SJCRH30 (cell line): Measurements from ENCODE around the gene HELB. TPM values are rescaled to one million over a fixed set of nuclear protein-coding genes. Genes with fewer than 3 reads are reported as not detected.

Experiments
- DNase-seq, 2 experiments: peaks; one replicate each; pipeline ENCODE4 v3.0.0-alpha.2; 2015 to 2020
- H3K27ac ChIP-seq: fragments of 250-450 bp; sonication (Bioruptor Pico); 2 replicates; pipeline ENCODE4 v1.5.1; 2020; ENCODE audit warnings: mild to moderate bottlenecking, moderate library complexity
- H3K27me3 ChIP-seq: fragments of 250-450 bp; sonication (Bioruptor Pico); 2 replicates; pipeline ENCODE4 v1.5.1; 2020; ENCODE audit warnings: mild to moderate bottlenecking, moderate library complexity
- H3K36me3 ChIP-seq: fragments of 250-450 bp; sonication (Bioruptor Pico); 2 replicates; pipeline ENCODE4 v1.5.1; 2020; ENCODE audit warnings: mild to moderate bottlenecking, moderate library complexity
- H3K4me1 ChIP-seq: fragments of 250-450 bp; sonication (Bioruptor Pico); 2 replicates; pipeline ENCODE4 v1.5.1; 2020; ENCODE audit warnings: mild to moderate bottlenecking, moderate library complexity
- H3K4me3 ChIP-seq: fragments of 250-450 bp; sonication (Bioruptor Pico); 2 replicates; pipeline ENCODE4 v1.5.1; 2020; ENCODE audit warnings: mild to moderate bottlenecking, moderate library complexity
- H3K9me3 ChIP-seq: fragments of 250-450 bp; sonication (Bioruptor Pico); replicated peaks from 2 replicates; pipeline ENCODE4 v1.5.1; 2020; ENCODE audit warnings: mild to moderate bottlenecking, moderate library complexity
- total RNA-seq: library from RNA; depleted of rRNA; stranded (reverse); fragments of >200 nt; shearing (Covaris generic); gene quantifications from 2 replicates; pipeline ENCODE4 v1.2.3, GENCODE V29; 2014; rRNA removed

HELB gene
- total RNA-seq = 16.2 and 20.4 TPM in 2 replicates

- Histone ChIP-seq H3K9me3 (no peaks in the 10 kb centered on the region), H3K4me1 (peaks cover 6% of the 10 kb centered on the region; the same call in 1 of the 2 replicates), H3K4me3 (peak within 1 kb of the TSS; percentile 82), H3K27me3 (no peaks in the 10 kb centered on the region), H3K36me3 (peaks cover 11% of the 10 kb centered on the region), H3K27ac (peak within 1 kb of the TSS; percentile 66)
- peak; percentile 98 for DNase-seq
Measured at GRCh38 chr12:66301944-66302826, at the start of gene HELB. HELB (plus strand) TSS chr12:66302493; CDS start chr12:66302604, 111 bp downstream.

GRCh38 chr12:66252771-66253170 lies 49.5 kb upstream of the HELB start:
- H3K27ac ChIP-seq = no peak overlapping the region

DNA sequence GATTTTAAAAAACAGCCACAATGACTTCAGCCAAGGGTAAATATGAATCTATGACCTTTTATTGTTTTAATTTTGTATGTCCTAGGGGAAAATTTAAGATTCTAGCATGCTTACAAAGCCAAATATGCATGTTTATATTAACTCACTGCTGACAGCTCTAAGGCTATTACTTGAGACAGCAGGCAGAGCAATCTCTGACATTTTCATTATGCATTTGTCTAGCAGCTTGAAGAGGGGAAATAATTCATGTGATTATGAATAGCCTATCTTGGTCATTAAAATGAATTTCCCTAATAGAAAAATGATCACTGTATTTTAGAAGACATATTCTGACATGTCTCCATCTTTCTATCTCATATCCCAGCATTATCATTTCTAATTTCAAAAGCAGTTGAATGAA lies 46.6 kb upstream of the HELB start:
- no peaks in the 10 kb centered on the region for H3K9me3 ChIP-seq
- H3K4me1 ChIP-seq = no peaks in the 10 kb centered on the region; the same call in 1 of the 2 replicates
- H3K36me3 ChIP-seq = no peaks in the 10 kb centered on the region; the same call in none of the 2 replicates
- no peak overlapping the region for H3K27ac ChIP-seq
- H3K4me3 ChIP-seq = no peak overlapping the region
- no peak for DNase-seq
- H3K27me3 ChIP-seq = no peaks in the 10 kb centered on the region

More at GRCh38 chr12:66252771-66253170, 49.5 kb upstream of the HELB start:
- H3K36me3 ChIP-seq = peaks cover 28% of the 10 kb centered on the region
- no peak for DNase-seq
- no peaks in the 10 kb centered on the region for H3K9me3 ChIP-seq
- no peak overlapping the region for H3K4me3 ChIP-seq
- no peaks in the 10 kb centered on the region for H3K27me3 ChIP-seq
- no peaks in the 10 kb centered on the region; the same call in 1 of the 2 replicates for H3K4me1 ChIP-seq

- DNase-seq = peak in 1 of 2 experiments; percentile 37
- Histone ChIP-seq H3K9me3 (no peaks in the 10 kb centered on the region), H3K4me3 (no peak overlapping the region), H3K27ac (no peak overlapping the region), H3K4me1 (no peaks in the 10 kb centered on the region; the same call in 1 of the 2 replicates), H3K27me3 (no peaks in the 10 kb centered on the region), H3K36me3 (no peaks in the 10 kb centered on the region; the same call in 1 of the 2 replicates)
Measured at GRCh38 chr12:66258011-66258410, 44.3 kb upstream of the HELB start.

DNA sequence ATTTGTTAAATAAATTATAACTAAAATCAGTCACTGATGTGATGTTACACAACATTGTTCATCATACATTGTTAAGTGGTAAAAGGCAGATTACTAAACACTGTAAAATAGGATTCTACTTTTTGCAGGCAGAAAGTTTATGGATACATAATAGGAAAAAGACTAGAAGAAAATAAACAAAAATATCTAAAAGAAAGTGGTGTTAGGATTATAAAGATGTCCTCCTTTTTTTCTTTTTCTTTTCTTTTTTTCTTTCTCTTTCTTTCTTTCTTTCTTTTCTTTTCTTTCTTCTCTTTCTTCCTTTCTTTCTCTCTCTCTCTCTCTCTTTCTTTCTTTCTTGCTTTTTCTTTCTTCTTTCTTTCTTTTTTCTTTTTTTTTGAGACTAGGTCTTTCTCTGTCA lies 39.6 kb upstream of the HELB start:
- Histone ChIP-seq H3K4me1 (no peaks in the 10 kb centered on the region), H3K27ac (no peak overlapping the region), H3K4me3 (no peak overlapping the region), H3K27me3 (no peaks in the 10 kb centered on the region), H3K9me3 (no peaks in the 10 kb centered on the region), H3K36me3 (no peaks in the 10 kb centered on the region)
- DNase-seq = no peak

DNA sequence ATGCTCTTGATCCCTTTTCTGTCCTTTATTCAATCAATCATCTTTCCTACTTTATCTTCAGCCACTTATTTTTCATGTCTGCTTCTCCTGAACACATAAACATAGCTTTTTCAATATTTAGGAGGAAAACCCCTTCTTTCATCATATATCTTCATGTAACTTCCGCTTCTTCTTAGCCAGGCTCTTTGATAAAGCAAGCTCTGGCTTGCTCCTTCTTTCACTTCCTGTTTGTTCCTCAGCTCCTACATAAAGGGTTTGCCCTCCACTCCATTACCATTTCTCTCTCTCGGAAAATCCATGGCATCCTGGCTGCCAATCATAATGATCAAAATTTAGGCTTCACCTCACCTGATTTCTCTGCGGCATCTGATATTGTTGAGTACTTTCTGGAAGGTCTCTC lies 33.7 kb upstream of the HELB start:
- Histone ChIP-seq H3K4me3 (no peak overlapping the region), H3K9me3 (no peaks in the 10 kb centered on the region), H3K36me3 (no peaks in the 10 kb centered on the region), H3K27me3 (no peaks in the 10 kb centered on the region), H3K4me1 (peaks cover 4% of the 10 kb centered on the region; the same call in 1 of the 2 replicates), H3K27ac (no peak overlapping the region)
- DNase-seq = no peak

DNA sequence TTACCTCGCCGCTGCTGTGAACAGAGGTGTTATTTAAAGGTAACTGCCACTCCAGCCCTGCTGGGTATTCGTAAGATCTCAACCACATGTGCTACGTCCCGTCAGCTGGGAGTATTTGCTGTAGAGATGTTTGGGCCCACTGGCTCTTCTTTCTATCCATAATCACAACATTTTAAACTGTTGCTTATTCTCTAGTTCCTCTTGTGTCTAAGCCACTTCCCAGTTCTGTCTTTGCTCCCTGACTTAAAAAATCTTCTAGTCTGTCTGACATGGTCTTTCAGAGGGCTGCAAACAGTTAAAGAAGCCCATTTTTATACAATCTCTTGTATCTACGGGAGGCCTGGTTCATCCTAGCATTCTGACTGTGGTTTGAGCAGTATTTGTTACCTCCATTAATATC lies 33.2 kb upstream of the HELB start:
- H3K27ac ChIP-seq = no peak overlapping the region
- DNase-seq = no peak

DNA sequence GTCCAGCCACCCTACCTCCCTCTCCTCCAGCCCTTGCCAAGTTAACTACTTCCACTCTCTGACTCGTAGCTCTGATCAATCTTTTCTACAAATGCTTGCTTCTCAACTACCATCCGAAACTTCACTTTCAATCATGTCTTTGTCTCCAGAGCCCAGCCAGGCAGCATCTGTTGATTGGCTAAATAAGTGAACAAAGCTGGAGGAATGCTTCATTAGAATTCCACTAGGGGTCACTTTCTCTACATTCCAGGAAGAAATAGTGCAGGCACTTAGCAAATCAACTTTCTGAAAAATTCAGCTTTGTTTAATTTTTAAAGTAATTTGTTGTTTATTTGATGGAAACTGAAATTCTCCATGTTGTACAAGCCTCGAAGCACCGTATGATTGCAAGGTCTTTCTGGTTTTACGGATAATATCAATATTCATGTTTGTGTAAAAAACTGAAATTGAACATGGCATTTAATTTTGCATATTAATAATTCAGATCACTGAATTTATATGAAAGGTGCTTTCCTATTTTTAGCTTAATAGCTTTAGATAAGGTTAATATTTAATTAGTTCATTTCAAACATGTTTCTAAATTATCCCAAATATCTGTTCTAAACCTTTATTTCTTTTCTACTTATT lies 32.4 kb upstream of the HELB start:
- Histone ChIP-seq H3K27ac (no peak overlapping the region), H3K9me3 (no peaks in the 10 kb centered on the region), H3K27me3 (no peaks in the 10 kb centered on the region), H3K4me1 (peaks cover 4% of the 10 kb centered on the region; the same call in 1 of the 2 replicates), H3K36me3 (no peaks in the 10 kb centered on the region), H3K4me3 (no peak overlapping the region)
- DNase-seq = peak; percentile 26 to 70

More for the DNA sequence above, 33.2 kb upstream of the HELB start:
- Histone ChIP-seq H3K4me3 (no peak overlapping the region), H3K36me3 (no peaks in the 10 kb centered on the region), H3K4me1 (peaks cover 4% of the 10 kb centered on the region; the same call in 1 of the 2 replicates), H3K9me3 (no peaks in the 10 kb centered on the region), H3K27me3 (no peaks in the 10 kb centered on the region)

DNA sequence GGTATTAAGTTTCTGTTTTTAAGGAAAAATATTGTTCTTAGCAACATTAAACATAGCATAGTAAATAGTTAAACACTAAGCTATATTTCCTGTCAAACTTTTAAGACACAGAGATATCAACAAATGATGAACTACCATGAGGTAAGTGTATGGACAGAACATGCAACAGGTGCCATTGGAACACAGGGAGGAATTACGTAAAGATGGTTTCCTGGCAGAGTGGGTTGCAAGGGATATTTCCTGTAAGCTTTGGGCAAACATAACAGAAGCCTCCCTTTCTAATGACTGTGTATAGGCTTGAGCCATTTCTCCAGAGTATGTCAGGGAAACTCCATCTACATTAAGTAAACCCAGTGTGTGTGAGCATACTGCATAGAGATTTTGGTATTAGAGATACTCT lies 31.7 kb upstream of the HELB start:
- Histone ChIP-seq H3K36me3 (no peaks in the 10 kb centered on the region), H3K27ac (no peak overlapping the region), H3K4me1 (peaks cover 4% of the 10 kb centered on the region; the same call in 1 of the 2 replicates), H3K27me3 (no peaks in the 10 kb centered on the region), H3K9me3 (no peaks in the 10 kb centered on the region), H3K4me3 (no peak overlapping the region)
- peak in 1 of 2 experiments; percentile 31 for DNase-seq

DNA sequence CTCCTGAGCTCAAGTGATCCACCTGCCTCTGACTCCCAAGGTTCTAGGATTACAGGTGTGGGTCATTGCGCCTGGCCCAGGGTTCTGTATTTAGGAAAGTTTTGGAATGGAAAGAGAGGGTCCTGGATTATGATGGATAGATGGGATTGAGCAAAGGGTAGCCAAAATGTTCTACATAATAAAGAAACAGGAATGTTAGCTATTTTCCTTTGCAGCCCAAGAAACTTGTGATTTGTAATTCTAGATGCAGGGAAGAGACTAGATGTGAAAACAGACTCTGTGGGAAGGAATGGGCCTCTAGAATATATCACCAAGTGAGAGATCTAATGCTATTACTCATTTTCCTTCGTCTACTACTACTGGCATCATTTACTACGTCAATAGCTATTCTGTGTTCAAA lies 29.6 kb upstream of the HELB start:
- DNase-seq = no peak
- Histone ChIP-seq H3K27ac (no peak overlapping the region), H3K36me3 (no peaks in the 10 kb centered on the region), H3K9me3 (no peaks in the 10 kb centered on the region), H3K27me3 (no peaks in the 10 kb centered on the region), H3K4me3 (no peak overlapping the region), H3K4me1 (peaks cover 4% of the 10 kb centered on the region; the same call in 1 of the 2 replicates)

GRCh38 chr12:66273147-66273546 lies 29.1 kb upstream of the HELB start:
- H3K4me3 ChIP-seq = no peak overlapping the region
- no peak for DNase-seq
- H3K4me1 ChIP-seq = peaks cover 4% of the 10 kb centered on the region; the same call in 1 of the 2 replicates

DNA sequence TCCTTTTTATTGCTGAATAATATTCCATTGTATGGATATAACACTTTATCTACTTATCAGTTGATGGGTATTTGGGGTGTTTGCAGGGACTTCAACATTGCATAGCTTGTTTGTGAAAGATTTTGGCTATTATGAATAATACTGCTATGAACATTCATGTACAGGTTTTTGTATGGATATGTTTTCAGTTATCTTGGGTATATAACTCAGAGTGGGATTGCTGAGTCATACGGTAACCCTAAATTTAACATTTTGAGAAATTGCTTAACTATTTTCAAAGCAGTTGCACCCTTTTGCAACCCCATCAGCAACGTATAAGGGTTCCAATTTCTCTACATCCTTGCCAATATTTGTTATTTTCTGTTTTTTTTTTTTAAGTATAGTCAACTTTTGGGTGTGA lies 27.3 kb upstream of the HELB start:
- Histone ChIP-seq H3K9me3 (no peaks in the 10 kb centered on the region), H3K4me1 (peaks cover 4% of the 10 kb centered on the region; the same call in 1 of the 2 replicates), H3K4me3 (no peak overlapping the region), H3K27me3 (no peaks in the 10 kb centered on the region), H3K36me3 (no peaks in the 10 kb centered on the region), H3K27ac (no peak overlapping the region)
- DNase-seq = no peak

More at GRCh38 chr12:66273147-66273546, 29.1 kb upstream of the HELB start:
- Histone ChIP-seq H3K36me3 (no peaks in the 10 kb centered on the region), H3K27me3 (no peaks in the 10 kb centered on the region), H3K9me3 (no peaks in the 10 kb centered on the region), H3K27ac (no peak overlapping the region)

DNA sequence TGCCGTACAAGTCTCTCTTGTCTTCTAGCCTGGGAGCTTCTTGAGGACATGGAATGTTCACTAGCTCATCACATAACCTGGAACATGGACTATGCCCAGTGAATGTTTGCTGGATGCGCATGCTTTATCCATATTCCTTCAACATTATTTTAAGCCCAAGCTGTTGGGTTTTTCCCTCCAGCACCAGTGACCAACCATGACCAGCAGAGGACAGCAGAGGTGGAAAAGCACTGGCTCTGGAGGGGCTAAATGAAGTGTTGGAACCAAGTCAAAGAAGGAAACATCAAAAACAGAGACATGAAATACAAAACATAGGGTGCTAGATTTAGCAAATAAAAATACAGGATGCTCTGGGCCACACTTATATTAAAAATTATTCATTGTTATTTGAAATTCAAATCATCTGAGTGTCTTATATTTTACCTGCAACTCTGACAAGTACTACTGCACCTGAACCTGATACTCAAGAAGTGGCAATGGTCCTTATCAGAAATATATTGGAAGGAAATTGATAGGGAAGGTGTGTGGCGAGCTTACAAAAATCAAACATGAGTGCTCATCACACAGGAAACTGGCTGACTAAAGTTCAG lies 23.1 kb upstream of the HELB start:
- no peak overlapping the region for H3K27ac ChIP-seq
- no peaks in the 10 kb centered on the region; the same call in 1 of the 2 replicates for H3K4me1 ChIP-seq
- peak in 1 of 2 experiments; percentile 47 for DNase-seq

DNA sequence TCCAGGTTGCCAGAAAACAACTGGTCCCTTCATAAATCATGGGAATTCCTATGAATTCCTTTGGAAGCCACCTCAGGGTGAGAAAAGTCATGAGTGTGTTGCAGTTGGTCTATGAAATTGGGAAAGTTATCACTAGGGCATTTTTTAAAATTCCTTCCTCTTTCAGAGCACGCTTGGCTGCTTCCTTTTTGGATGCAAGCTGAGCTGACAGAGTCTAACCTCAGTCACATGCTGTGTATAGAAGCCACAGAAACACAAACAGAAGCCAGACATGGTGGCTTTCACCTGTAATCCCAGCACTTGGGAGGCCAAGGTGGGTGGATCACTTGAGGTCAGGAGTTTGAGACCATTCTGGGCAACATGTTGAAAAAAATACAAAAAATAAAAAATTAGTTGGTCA lies 21.7 kb upstream of the HELB start:
- H3K4me1 ChIP-seq = no peaks in the 10 kb centered on the region; the same call in 1 of the 2 replicates
- H3K27ac ChIP-seq = no peak overlapping the region
- no peak for DNase-seq
- no peaks in the 10 kb centered on the region for H3K27me3 ChIP-seq
- no peaks in the 10 kb centered on the region for H3K36me3 ChIP-seq
- no peak overlapping the region for H3K4me3 ChIP-seq
- H3K9me3 ChIP-seq = peaks cover 3% of the 10 kb centered on the region; the same call in 1 of the 2 replicates

More for the DNA sequence above, 23.1 kb upstream of the HELB start:
- Histone ChIP-seq H3K9me3 (peaks cover 3% of the 10 kb centered on the region; the same call in 1 of the 2 replicates), H3K4me3 (no peak overlapping the region), H3K36me3 (no peaks in the 10 kb centered on the region), H3K27me3 (no peaks in the 10 kb centered on the region)
